ENCODE data around the gene CCDC137. TPM values are rescaled to one million over a fixed set of nuclear protein-coding genes. Genes with fewer than 3 reads are reported as not detected.
"Not testable (repeated sequence)": the region's sequence is repeated elsewhere in the genome, so short reads cannot be mapped to it uniquely, and the experiment has no call there.

The CCDC137 gene, protein sequence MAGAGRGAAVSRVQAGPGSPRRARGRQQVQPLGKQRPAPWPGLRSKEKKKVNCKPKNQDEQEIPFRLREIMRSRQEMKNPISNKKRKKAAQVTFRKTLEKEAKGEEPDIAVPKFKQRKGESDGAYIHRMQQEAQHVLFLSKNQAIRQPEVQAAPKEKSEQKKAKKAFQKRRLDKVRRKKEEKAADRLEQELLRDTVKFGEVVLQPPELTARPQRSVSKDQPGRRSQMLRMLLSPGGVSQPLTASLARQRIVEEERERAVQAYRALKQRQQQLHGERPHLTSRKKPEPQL
- total RNA-seq (2014; rRNA removed; shearing (Covaris generic)): 47.3 and 60.3 TPM in 2 replicates
- polyA plus RNA-seq (2015; cell fraction: cytosol; rRNA removed): 17.0 and 18.4 TPM in 2 replicates
- 16.2 and 24.9 TPM in 2 replicates for polyA plus RNA-seq (2015; cell fraction: nucleus; rRNA removed)

DNA sequence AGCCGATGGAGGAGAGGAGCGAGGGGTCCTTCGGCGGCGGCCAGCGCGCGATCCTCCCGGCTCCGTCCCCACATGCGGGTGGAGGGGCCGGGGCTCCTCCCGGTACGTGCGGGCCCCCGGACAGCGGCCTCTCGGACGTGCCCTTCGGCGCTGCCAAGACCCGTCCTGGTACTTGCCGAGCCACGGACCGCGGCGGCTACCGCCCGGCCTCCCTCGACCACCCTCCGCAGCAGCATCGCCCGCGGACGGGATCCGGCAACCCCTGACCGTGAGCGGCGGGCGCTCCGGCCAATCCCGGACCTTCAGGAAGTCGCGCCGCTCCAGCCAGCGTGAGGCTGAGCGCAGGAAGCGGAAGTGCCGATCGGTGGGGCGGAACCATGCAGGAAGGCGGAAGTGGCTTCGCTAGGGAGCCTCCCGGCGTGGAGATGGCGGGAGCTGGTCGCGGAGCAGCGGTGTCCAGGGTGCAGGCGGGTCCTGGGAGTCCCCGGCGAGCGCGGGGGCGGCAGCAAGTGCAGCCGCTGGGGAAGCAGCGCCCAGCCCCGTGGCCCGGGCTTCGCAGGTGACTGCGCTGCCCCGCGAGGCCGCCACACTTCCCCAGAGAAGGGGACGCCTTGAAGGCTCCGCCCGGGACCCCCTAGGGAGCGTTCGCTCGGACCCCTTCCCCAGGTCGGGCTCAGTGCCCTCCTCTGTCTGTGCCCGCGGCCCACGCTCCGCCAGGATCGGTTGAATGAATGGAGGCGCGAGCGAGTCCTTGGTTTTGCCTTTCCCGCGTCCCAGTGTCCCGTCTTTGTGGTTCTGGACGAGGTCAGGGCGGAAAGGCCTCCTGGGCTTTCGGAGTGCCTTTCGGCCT, at the start of gene CCDC137, which contains the start of gene OXLD1:
CCDC137 (plus strand) TSS at position 396 of the 850 bp plus-strand sequence; CDS start at position 426, 30 bp downstream.
OXLD1 (minus strand) TSS at position 264 of the 850 bp plus-strand sequence; CDS start at position 236, 28 bp downstream.
- peak; percentile 91 for DNase-seq (ENCODE audit: low read depth)

DNA sequence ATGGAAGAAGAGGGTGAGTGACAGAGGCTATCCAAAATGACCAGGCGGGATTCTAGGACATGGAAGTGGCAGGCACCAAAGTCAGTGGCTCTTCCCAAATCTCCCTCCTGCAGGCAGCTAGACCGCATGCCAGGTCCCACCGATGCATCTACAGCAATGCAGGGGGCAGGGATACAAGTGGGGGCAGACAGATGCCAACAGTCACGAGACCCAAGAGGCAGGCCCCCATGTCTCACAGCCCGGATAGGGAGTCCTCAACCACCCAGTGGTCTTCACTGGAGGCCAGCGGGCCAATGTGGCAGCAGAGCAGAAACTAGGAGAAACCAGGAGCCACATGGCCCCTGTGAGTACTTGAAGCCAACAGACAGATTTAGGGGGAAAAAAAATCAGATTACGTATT, 49.7 kb upstream of the CCDC137 start:
- DNase-seq (ENCODE audit: low read depth): no peak

DNA sequence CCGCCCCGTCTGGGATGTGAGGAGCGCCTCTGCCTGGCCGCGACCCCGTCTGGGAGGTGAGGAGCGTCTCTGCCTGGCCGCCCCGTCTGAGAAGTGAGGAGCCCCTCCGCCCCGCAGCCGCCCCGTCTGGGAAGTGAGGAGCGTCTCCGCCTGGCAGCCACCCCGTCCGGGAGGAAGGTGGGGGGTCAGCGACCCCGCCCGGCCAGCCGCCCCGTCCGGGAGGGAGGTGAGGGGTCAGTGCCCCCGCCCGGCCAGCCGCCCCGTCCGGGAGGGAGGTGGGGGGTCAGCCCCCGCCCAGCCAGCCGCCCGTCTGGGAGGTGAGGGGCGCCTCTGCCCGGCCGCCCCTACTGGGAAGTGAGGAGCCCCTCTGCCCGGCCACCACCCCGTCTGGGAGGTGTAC, 48.2 kb upstream of the CCDC137 start:
- DNase-seq (ENCODE audit: low read depth): not testable (repeated sequence)

DNA sequence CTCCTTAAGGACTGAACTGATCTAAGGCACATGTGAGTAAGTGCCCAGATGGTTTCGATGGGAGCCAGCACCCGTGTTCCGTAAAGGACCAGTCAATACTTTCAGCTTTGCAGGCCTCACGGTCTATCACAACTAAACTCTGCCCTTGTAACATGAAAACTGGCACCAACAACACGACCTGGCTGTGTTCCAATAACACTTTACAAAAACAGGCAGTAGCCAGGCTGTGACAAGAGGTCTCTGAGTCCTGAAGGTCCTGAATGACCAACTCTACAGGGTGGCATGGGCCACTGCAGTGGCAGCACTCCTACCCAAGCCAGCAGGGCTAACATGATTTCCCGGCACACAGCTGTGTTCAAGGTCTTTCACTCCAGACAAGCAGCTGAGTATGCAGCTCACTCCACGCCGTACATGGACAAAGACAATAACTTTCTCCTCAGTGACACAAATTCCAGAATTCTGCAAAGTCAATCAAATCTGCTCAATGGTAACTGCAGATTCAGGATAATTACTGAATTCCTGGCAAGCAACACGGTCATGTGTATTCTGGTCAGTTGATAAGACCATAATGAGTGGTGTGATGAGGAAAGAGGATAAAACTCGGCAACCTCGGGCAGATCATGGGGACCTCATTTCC, 44.9 kb upstream of the CCDC137 start:
- no peak for DNase-seq (ENCODE audit: low read depth)

DNA sequence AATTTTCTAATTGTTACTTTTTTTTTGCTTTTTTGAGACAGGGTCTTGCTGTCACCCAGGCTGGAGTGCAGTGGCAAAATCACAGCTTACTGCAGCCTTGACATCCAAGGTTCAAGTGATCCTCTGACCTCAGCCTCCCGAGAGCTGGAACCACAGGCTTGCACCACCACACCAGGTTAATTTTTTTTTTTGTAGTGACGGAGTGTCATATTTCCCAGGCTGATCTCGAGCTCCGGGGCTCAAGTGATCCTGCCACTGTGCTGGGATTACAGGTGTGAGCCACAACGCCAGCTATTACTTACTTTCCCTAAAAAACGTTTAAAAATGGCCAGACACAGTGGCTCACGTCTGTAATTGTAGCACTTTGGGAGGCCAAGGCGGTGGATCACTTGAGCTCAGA, 36.3 kb upstream of the CCDC137 start:
- DNase-seq (ENCODE audit: low read depth): no peak

DNA sequence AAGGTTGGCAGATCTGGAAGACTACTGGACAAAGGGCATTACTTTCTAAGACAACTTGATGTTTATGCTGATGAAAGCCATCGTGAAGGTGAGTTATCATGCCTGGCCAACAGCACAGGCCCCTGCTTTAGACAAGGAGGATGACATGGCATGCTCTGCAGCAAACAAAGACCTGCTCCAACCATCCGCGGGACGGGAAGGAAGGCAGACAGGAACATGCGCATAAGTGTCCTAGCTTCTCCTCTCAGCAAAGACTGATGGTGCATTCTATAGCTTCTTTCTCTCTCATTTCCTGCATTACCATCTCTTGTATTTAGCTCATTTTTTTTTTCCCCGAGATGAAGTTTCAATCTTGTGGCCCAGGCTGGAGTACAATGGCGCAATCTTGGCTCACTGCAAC, 35.1 kb upstream of the CCDC137 start:
- no peak for DNase-seq (ENCODE audit: low read depth)

DNA sequence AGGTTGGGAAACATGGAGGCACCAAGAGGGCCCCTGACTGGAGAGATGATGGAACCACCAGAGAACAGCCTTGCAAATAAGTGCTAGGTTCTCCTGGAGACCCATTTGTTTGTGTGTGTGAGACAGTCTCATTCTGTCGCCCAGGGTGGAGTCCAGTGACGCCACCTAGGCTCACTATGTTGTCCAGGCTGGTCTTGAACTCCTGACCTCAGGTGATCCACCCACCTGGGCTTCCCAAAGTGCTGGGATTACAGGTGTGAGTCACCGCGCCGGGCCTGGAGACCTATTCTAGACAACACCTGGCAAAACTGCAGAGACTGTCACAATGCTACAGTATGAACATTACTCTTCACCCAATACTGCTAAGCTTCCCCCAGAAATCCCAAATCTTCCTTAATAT, 31.1 kb upstream of the CCDC137 start:
- DNase-seq (ENCODE audit: low read depth): no peak

DNA sequence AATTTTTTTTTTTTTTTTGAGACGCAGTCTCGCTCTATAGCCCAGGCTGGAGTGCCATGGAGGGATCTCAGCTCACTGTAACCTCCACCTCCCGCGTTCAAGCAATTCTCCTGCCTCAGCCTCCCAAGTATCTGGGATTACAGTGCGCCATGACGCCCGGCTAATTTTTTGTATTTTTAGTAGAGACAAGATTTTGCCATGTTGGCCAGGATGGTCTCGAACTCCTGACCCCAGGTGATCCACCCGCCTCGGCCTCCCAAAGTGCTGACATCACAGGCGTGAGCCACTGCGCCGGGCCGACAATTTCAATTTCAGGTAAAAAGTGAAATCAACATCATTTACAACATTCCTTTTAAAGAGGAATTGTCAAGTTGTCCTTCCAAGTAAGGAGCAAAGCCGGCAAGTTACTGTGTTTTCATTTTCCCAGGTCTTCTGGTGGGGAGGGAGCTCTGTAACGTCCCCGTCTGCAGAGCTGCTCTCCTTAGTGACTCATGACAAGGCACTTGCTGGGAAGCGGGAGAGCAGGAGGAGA, 30.5 kb upstream of the CCDC137 start:
- no peak for DNase-seq (ENCODE audit: low read depth)

DNA sequence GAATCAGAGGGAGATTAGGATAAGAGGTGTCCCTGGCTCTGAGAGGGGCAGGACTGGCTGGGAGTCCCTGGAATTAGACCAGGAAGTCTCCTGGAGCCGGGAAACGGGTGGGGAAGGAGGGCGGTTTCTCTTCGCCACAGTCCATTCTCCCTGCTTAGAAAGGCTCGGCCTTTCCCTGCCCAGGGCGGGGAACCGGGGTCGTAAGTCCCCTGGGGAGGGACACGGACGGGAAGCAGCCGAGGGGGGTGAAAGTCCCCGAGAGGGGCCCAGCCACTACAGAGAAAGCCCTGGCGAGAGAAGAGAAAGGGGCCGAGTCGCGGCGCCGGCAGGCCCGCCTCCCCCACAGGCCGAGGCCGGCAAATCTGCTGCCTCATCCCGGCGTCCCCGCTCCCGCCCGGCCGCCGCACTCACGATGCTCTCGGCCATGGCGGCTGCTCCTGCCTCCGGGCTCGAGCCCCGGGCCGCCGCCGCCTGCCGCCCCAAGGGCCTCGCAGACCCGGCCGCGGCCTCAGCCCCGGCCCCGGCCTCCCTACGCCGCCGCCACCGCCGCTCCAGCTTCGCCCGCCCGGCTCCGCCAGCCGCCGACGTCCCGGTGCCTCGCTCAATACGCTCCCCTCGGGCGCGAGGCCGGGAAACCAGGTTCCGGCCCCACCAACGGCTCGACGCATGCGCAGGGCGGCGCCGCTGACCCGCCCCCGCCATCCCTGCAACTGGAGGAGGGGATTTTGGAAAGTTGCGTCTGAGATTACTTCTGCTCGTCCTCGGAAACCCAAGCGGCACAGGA, 29.8 kb upstream of the CCDC137 start, which contains the start of the genes NPLOC4 and TSPAN10:
NPLOC4 (minus strand) TSS at position 608 of the 784 bp plus-strand sequence; CDS start at position 426, 182 bp downstream.
TSPAN10 (plus strand) TSS at position 692 of the 784 bp plus-strand sequence. CDS start 5,217 bp downstream, outside the sequence.
- peak; percentile 76 for DNase-seq (ENCODE audit: low read depth)

DNA sequence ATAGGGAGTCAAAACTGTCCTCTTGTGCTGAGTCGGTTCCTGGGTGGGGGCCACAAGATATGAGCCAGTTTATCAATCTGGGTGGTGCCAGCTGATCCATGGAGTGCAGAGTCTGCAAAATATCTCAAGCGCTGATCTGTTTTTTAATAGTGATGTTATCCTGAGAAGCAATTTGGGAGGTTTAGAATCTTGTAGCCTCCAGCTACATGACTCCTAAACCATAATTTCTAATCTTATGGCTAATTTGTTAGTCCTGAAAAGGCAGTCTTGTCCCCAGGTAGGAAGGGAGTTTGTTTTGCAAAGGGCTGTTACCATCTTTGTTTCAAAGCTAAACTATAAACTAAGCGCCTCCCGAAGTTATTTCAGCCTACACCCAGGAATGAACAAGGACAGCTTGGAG, 27.9 kb upstream of the CCDC137 start:
- no peak for DNase-seq (ENCODE audit: low read depth)

DNA sequence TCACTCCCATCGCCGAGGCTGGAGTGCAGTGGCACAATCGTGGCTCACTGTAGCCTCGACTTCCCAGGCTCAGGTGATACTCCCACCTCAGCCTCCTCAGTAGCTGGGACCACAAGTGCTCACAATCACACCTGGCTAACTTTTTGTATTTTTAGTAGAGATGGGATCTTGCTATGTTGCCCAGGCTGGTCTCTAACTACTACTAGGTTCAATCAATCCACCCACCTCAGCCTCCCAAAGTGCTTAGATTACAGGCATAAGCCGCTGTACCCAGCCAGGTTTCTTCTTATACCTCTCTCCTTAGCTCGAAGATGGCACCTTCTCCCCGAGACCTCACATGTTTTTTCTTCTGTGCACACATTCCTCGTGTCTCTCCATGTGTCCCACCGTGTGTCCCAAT, 26.5 kb upstream of the CCDC137 start:
- no peak for DNase-seq (ENCODE audit: low read depth)

DNA sequence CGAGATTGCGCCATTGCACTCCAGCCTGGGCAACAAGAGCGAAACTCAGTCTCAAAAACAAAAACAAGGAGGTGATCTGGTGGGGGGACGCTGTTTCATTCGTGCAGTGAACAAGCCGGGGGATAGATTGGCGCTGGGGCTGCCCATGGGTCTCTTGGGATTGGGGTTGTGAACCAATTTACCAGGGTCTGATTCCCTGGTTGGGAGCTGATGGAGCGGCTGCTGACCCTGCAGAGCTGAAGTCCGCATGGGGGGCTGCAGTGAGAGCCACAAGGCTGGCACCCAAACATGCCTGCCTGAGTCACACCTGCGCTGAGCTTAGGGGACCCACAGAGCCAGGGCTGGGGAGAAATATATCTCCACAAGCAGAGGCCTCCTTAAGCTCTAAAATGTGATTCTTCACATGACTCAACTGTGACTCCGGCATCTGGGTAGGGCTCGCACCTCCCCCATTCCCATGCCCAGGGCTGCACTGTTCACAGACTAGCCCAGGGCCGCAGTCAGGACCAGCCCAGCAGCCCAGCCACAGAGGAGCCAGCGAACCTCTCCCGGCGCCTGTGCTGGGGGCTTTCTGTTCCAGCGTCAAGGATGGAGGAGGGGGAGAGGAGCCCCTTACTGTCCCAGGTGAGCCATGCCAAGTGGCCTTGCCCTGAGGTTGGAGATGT, 24.6 kb upstream of the CCDC137 start:
- DNase-seq (ENCODE audit: low read depth): peak; percentile 79

DNA sequence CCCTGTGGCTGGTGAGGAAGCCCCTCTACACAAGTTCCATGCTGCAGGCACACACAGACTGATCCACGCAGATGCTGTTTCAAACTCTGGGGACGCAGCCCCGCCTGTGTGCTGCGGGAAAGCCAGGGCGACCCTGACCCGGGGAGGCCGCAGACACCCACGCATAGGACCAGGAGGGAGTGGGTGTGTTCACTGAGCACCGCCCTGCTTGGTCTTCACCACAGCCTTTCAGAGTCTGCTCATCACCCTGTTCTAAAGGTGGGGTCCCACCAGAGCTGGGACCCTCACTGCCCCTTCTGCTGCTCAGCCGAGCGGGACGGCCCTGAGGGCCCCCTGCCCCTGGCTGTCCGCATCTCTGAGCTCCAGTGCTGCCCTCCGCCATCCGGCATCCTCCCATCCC, 22.0 kb upstream of the CCDC137 start:
- no peak for DNase-seq (ENCODE audit: low read depth)

DNA sequence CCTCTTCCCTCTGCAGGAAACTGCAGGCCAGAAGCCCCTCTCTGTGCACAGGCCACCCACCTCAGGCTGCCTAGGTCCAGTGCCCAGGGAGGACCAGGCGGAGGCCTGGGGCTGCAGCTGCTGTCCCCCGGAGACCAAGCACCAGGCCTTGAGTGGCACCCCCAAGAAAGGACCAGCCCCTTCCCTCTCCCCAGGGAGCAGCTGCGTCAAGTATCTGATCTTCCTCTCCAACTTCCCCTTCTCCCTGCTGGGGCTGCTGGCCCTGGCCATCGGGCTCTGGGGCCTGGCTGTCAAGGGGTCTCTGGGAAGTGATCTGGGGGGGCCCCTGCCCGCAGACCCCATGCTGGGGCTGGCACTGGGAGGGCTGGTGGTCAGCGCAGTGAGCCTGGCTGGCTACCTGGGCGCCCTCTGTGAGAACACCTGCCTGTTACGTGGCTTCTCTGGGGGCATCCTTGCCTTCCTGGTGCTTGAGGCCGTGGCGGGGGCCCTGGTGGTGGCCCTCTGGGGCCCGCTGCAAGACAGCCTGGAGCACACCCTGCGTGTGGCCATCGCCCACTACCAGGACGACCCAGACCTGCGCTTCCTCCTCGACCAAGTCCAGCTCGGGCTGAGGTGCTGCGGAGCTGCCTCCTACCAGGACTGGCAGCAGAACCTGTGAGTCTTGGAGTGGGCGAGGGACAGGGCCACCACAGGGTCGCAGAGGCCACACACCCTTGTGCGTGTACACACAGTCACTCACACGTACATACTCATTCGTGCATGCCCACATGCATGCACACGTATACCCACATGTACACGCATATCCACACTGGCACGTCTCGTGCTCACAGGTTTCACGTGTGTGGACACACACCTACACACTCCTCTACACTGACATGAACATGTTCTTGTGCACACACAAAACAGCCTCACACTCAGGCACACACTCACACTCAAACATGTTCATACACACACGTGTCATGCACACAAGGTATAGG, 21.3 kb upstream of the CCDC137 start:
- DNase-seq (ENCODE audit: low read depth): no peak

DNA sequence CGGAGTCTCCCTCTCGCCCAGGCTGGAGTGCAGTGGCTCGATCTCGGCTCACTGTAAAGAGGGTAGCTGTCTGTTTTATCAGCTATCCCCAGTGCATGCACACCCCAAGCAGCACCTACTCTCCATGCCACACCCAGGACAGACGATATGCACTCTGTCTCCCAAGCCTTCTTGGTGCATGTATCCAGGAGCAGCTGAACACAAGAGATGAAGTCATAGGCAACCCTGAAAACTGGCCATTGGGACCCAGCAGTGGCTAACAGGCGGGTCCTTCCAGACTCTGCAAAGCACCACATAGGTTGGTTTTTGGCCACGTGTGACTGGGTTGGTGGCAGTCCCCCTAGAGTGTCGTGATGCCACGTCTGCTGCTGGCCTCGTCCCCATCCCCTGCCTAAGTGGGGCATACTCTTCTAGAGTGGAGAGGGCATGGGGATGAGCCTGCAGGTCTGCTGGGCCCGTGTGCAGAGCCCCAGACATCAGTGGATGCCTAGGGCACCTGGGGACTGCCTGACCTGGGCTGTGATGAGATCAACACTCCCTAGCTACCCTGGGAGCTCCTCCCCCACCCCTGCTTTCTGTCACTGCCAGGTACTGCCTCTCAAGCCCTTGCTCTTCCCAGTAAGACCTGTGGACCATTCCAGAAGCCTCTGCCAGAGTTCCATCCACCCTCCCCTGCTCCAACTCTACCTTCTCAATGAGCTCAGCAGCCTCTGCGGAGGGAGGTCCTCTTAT, 19.5 kb upstream of the CCDC137 start:
- no peak for DNase-seq (ENCODE audit: low read depth)

DNA sequence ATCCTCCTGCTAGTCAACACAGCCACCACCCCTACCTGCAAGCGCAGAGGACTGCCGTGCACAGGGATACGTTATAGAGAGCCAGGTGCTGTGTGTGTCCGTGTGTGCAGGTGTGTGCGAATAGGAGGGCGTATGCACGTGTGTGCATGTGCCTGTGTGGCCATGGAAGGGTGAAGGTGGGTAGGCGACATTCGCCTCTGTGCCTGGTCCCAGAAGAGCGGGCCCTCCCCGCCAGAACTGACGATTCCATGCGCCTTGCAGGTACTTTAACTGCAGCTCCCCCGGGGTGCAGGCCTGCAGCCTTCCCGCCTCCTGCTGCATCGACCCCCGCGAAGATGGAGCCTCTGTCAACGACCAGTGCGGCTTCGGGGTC, 18.9 kb upstream of the CCDC137 start:
- DNase-seq (ENCODE audit: low read depth): no peak

DNA sequence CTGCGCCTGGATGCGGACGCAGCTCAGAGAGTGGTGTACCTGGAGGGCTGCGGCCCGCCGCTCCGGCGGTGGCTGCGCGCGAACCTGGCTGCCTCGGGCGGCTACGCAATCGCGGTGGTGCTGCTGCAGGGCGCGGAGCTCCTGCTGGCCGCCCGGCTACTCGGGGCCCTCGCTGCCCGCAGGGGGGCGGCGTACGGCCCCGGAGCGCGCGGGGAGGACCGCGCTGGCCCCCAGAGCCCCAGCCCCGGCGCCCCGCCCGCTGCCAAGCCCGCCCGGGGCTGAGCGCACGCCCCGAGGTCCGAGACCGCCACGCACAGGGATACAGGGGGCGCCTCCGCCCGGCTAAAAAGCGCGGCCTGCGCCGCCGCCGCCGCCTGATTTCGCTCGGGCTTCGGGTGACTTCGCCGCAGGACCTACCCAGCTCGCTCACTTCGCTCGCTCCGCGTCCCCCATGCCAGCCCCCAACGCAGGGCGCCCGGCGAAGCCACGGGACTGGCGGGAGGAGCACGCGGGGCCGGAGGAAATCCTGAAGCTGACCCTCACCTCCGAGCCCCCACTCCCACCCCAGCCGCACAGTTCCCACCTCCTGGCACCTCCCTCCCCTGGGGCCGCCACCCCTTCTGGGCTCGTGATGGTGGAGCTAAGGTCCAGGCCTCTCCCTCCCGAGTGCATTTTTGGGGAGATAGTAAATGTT, 18.4 kb upstream of the CCDC137 start:
- DNase-seq (ENCODE audit: low read depth): no peak

Data from HT1080 (cell line).